ENCODE results near the gene ALKBH5. TPM values are rescaled to one million over a fixed set of nuclear protein-coding genes. Genes with fewer than 3 reads are reported as not detected.
A peak's percentile ranks its signal among the peaks of the same experiment; 100 is the strongest.
"Not testable (repeated sequence)": the region's sequence is repeated elsewhere in the genome, so short reads cannot be mapped to it uniquely, and the experiment has no call there.

ALKBH5 gene
- total RNA-seq, 2 experiments from 2014 or later, result 99.3 to 125 TPM

DNA sequence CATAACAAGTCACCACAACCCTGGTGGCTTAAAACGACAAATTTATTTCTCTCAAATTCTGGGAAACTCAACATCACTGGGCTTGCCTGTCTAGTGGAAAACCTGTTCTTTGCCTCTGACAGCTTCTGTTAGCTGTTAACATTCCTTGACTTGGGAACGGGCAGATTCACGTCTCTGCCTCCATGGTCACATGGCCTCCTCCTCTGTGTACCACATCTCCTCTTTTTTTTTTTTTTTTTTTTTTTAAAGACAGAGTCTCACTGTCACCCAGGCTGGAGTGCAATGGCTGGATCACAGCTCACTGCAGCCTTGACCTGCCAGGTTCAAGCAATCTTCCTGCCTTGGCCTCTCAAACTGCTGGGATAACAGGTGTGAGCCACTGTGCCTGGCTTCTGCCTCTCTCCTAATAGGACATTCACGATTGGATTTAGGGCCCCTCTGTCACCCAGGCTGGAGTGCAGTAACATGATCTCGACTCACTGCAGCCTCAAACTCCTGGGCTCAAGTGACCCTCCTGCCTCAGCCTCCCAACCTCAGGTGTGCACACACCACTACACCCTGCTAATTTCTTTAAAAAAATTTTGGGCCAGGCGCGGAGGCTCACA lies 30.1 kb downstream of the ALKBH5 start:
- Histone ChIP-seq H3K4me3 (ENCODE audit: low read depth, low read length, poor library complexity, severe bottlenecking) (no peak overlapping the region), H3K36me3 (ENCODE audit: insufficient read depth, low read length) (peaks cover 23% of the 10 kb centered on the region), H3K4me2 (ENCODE audit: low read length) (no peak overlapping the region), H4K20me1 (ENCODE audit: insufficient read depth, low read length) (no peaks in the 10 kb centered on the region), H3K9me2 (ENCODE audit: insufficient read depth, low read length) (no peaks in the 10 kb centered on the region), H3K79me2 (ENCODE audit: insufficient read depth, low read depth, low read length) (no peaks in the 10 kb centered on the region), H3K9me3 (ENCODE audit: low read length) (no peaks in the 10 kb centered on the region), H2AFZ (ENCODE audit: low read length) (no peak overlapping the region), H3K27ac (ENCODE audit: low read depth, low read length, poor library complexity, severe bottlenecking) (no peak overlapping the region), H3K4me1 (ENCODE audit: insufficient read depth, low read length, poor library complexity, severe bottlenecking) (no peaks in the 10 kb centered on the region)
- POLR2A ChIA-PET, result interaction anchor here (0.7 kb wide), 1 partner anchor 36 kb away, joined by 5 read pairs; no protein-coding TSS in a partner anchor
- BruUV-seq (replicated peaks), result no TSS peak
- TF ChIP-seq EZH2phosphoT487 (IDR thresholded peaks at IDR 0.05; ENCODE audit: borderline replicate concordance, low read depth, low read length), result no peak
- TF ChIP-seq, protein P1, sequence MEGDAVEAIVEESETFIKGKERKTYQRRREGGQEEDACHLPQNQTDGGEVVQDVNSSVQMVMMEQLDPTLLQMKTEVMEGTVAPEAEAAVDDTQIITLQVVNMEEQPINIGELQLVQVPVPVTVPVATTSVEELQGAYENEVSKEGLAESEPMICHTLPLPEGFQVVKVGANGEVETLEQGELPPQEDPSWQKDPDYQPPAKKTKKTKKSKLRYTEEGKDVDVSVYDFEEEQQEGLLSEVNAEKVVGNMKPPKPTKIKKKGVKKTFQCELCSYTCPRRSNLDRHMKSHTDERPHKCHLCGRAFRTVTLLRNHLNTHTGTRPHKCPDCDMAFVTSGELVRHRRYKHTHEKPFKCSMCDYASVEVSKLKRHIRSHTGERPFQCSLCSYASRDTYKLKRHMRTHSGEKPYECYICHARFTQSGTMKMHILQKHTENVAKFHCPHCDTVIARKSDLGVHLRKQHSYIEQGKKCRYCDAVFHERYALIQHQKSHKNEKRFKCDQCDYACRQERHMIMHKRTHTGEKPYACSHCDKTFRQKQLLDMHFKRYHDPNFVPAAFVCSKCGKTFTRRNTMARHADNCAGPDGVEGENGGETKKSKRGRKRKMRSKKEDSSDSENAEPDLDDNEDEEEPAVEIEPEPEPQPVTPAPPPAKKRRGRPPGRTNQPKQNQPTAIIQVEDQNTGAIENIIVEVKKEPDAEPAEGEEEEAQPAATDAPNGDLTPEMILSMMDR (conservative IDR thresholded peaks at IDR 0.05; ENCODE audit: low read length), result no peak
- intact Hi-C loops (cut with micrococcal nuclease; ENCODE audit: unreplicated experiment), result no loop called here
- no peak for DNase-seq (ENCODE audit: low spot score)
- CTCF ChIA-PET (ENCODE audit: unreplicated experiment), result no interaction called here

DNA sequence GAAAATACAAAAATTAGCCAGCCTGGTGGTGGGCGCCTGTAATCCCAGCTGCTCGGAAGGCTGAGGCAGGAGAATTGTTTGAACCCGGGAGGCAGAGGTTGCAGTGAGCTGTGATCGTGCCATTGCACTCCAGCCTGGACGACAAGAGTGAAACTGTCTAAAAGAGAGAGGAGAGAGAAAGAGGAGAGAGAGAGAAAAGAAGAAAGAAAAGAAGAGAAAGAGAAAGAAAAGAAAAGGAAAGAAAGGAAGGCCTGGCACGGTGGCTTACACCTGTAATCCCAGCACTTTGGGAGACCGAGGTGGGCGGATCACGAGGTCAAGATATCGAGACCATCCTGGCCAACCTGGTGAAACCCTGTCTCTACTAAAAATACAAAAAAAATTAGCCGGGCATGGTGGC lies 33.3 kb downstream of the ALKBH5 start:
- CTCF ChIA-PET (ENCODE audit: unreplicated experiment); DNase-seq (ENCODE audit: low spot score); H2AFZ ChIP-seq (ENCODE audit: low read length); H4K20me1 ChIP-seq (ENCODE audit: insufficient read depth, low read length); H3K9me3 ChIP-seq (ENCODE audit: low read length); H3K27ac ChIP-seq (ENCODE audit: low read depth, low read length, poor library complexity, severe bottlenecking); H3K4me1 ChIP-seq (ENCODE audit: insufficient read depth, low read length, poor library complexity, severe bottlenecking); POLR2A ChIA-PET; H3K4me3 ChIP-seq (ENCODE audit: low read depth, low read length, poor library complexity, severe bottlenecking); H3K79me2 ChIP-seq (ENCODE audit: insufficient read depth, low read depth, low read length); H3K36me3 ChIP-seq (ENCODE audit: insufficient read depth, low read length); H3K9me2 ChIP-seq (ENCODE audit: insufficient read depth, low read length); BruUV-seq (replicated peaks); H3K4me2 ChIP-seq (ENCODE audit: low read length): not testable (repeated sequence)
- intact Hi-C loops (cut with micrococcal nuclease; ENCODE audit: unreplicated experiment), result loop anchor here (2.0 kb wide), 1 partner anchor 76 kb away; no protein-coding TSS in a partner anchor

- Histone ChIP-seq H3K27ac (ENCODE audit: low read depth, low read length, poor library complexity, severe bottlenecking) (no peak overlapping the region), H3K4me1 (ENCODE audit: insufficient read depth, low read length, poor library complexity, severe bottlenecking) (no peaks in the 10 kb centered on the region), H3K9me2 (ENCODE audit: insufficient read depth, low read length) (no peaks in the 10 kb centered on the region), H3K4me2 (ENCODE audit: low read length) (no peak overlapping the region), H2AFZ (ENCODE audit: low read length) (no peak overlapping the region), H3K79me2 (ENCODE audit: insufficient read depth, low read depth, low read length) (no peaks in the 10 kb centered on the region), H3K36me3 (ENCODE audit: insufficient read depth, low read length) (no peaks in the 10 kb centered on the region), H3K9me3 (ENCODE audit: low read length) (no peaks in the 10 kb centered on the region), H4K20me1 (ENCODE audit: insufficient read depth, low read length) (no peaks in the 10 kb centered on the region), H3K4me3 (ENCODE audit: low read depth, low read length, poor library complexity, severe bottlenecking) (no peak overlapping the region)
- BruUV-seq (replicated peaks), result no TSS peak
- TF ChIP-seq EZH2phosphoT487 (IDR thresholded peaks at IDR 0.05; ENCODE audit: borderline replicate concordance, low read depth, low read length), result no peak
- TF ChIP-seq, protein P1 (conservative IDR thresholded peaks at IDR 0.05; ENCODE audit: low read length), result peak; percentile 88
- peak; percentile 70 for DNase-seq (ENCODE audit: low spot score)
- ChIA-PET CTCF (ENCODE audit: unreplicated experiment) (no interaction called here), POLR2A (no interaction called here)
- intact Hi-C loops (cut with micrococcal nuclease; ENCODE audit: unreplicated experiment), result loop anchor here (2.0 kb wide), 1 partner anchor 77 kb away; no protein-coding TSS in a partner anchor
Measured at GRCh38 chr17:18217412-18218015, 33.9 kb downstream of the ALKBH5 start.

Measured in OCI-LY7 (cell line).